Epidermal melanocyte (primary cell): ENCODE measurements around the gene MAD1L1.
"Not testable (repeated sequence)": the region's sequence is repeated elsewhere in the genome, so short reads cannot be mapped to it uniquely, and the experiment has no call there.

Source experiments
- DNase-seq: peaks from one replicate; pipeline ENCODE4 v3.0.0; 2011; ENCODE audit warnings: low spot score; ENCODE audit not compliant: insufficient read length

The MAD1L1 gene

GRCh38 chr7:1990001-1990670 lies 242.6 kb downstream of the MAD1L1 start:
- DNase-seq, result no peak

GRCh38 chr7:1989049-1989860 lies 243.5 kb downstream of the MAD1L1 start:
- no peak for DNase-seq

- no peak for DNase-seq
Observed at GRCh38 chr7:1988533-1988930, 244.2 kb downstream of the MAD1L1 start.

GRCh38 chr7:1987591-1988532 lies 244.9 kb downstream of the MAD1L1 start:
- no peak for DNase-seq

- no peak for DNase-seq
Observed at GRCh38 chr7:1987084-1987535, 245.6 kb downstream of the MAD1L1 start.

GRCh38 chr7:1986366-1987083 lies 246.2 kb downstream of the MAD1L1 start:
- DNase-seq, result no peak

- DNase-seq, result no peak
Observed at GRCh38 chr7:1985936-1986335, 246.8 kb downstream of the MAD1L1 start.

GRCh38 chr7:1985042-1985441 lies 247.7 kb downstream of the MAD1L1 start:
- DNase-seq, result no peak

- no peak for DNase-seq
Observed at GRCh38 chr7:1981878-1982230, 250.9 kb downstream of the MAD1L1 start.

GRCh38 chr7:1981201-1981877 lies 251.4 kb downstream of the MAD1L1 start:
- no peak for DNase-seq

- DNase-seq, result no peak
Observed at GRCh38 chr7:1979591-1980560, 252.9 kb downstream of the MAD1L1 start.

- DNase-seq, result no peak
Observed at GRCh38 chr7:1978656-1979590, 253.8 kb downstream of the MAD1L1 start.

GRCh38 chr7:1977876-1978441 lies 254.8 kb downstream of the MAD1L1 start:
- no peak for DNase-seq

GRCh38 chr7:1977059-1977875 lies 255.5 kb downstream of the MAD1L1 start:
- DNase-seq, result no peak

GRCh38 chr7:1976521-1976920 lies 256.2 kb downstream of the MAD1L1 start:
- not testable (repeated sequence) for DNase-seq

GRCh38 chr7:1975581-1975980 lies 257.2 kb downstream of the MAD1L1 start:
- no peak for DNase-seq

- DNase-seq, result no peak
Observed at GRCh38 chr7:1975179-1975578, 257.6 kb downstream of the MAD1L1 start.
